Nephron (organoid): ENCODE results near the gene UNC119.
A peak's percentile ranks its signal among the peaks of the same experiment; 100 is the strongest.

ENCODE experiments used
- H3K27ac Mint-ChIP-seq, 3 experiments: 2 replicates each; pipeline ENCODE4 v1.8.0; 2020; ENCODE audit warnings: mixed read lengths in 3 of 3, mild to moderate bottlenecking in 2 of 3, moderate library complexity in 1 of 3
- H3K27me3 Mint-ChIP-seq: 2 replicates; pipeline ENCODE4 v1.8.0; 2021; ENCODE audit warnings: low read depth, mild to moderate bottlenecking, moderate library complexity, mixed read lengths
- H3K36me3 Mint-ChIP-seq: 2 replicates; pipeline ENCODE4 v1.8.0; 2020; ENCODE audit warnings: low read depth, mixed read lengths
- H3K4me1 Mint-ChIP-seq: 2 replicates; pipeline ENCODE4 v1.8.0; 2020; ENCODE audit warnings: mixed read lengths
- H3K4me3 Mint-ChIP-seq, 3 experiments: 2 replicates each; pipeline ENCODE4 v1.8.0; 2020; ENCODE audit warnings: mild to moderate bottlenecking in 3 of 3, mixed read lengths in 3 of 3, moderate library complexity in 2 of 3
- H3K9me3 Mint-ChIP-seq: 2 replicates; pipeline ENCODE4 v1.8.0; 2020; ENCODE audit warnings: mixed read lengths
- CTCF ChIP-seq, 3 experiments: fragments of 200-600 bp; sonication (generic); IDR thresholded peaks; one replicate each; pipeline ENCODE4 v1.5.0; 2021; ENCODE audit warnings: antibody characterized with exemption in 3 of 3; ENCODE audit not compliant: unreplicated experiment in 3 of 3

Gene UNC119

GRCh38 chr17:28573966-28574480 lies 21.6 kb upstream of the UNC119 start:
- no peaks in the 10 kb centered on the region for H3K9me3 Mint-ChIP-seq
- no peaks in the 10 kb centered on the region for H3K27me3 Mint-ChIP-seq
- peaks cover 10% of the 10 kb centered on the region for H3K36me3 Mint-ChIP-seq
- peaks cover 27% of the 10 kb centered on the region for H3K4me1 Mint-ChIP-seq
- H3K27ac Mint-ChIP-seq, result no peak overlapping the region
- no peak for TF ChIP-seq CTCF (IDR thresholded peaks at IDR 0.05; ENCODE audit: unreplicated experiment in 3 of 3)
- peak overlapping the region; percentile 30 to 50 (median 32) for H3K4me3 Mint-ChIP-seq

GRCh38 chr17:28573521-28573920 lies 21.1 kb upstream of the UNC119 start:
- H3K36me3 Mint-ChIP-seq, result peaks cover 11% of the 10 kb centered on the region
- no peak overlapping the region for H3K27ac Mint-ChIP-seq
- peaks cover 27% of the 10 kb centered on the region for H3K4me1 Mint-ChIP-seq
- H3K4me3 Mint-ChIP-seq, result no peak overlapping the region
- no peak for TF ChIP-seq CTCF (IDR thresholded peaks at IDR 0.05; ENCODE audit: unreplicated experiment in 3 of 3)
- H3K27me3 Mint-ChIP-seq, result no peaks in the 10 kb centered on the region
- H3K9me3 Mint-ChIP-seq, result no peaks in the 10 kb centered on the region

- Mint-ChIP-seq H3K27ac (no peak overlapping the region), H3K4me3 (peak overlapping the region in 2 of 3 experiments; percentile 14 to 94), H3K9me3 (no peaks in the 10 kb centered on the region), H3K27me3 (no peaks in the 10 kb centered on the region), H3K36me3 (peaks cover 13% of the 10 kb centered on the region), H3K4me1 (peaks cover 27% of the 10 kb centered on the region)
- no peak for TF ChIP-seq CTCF (IDR thresholded peaks at IDR 0.05; ENCODE audit: unreplicated experiment in 3 of 3)
These were observed 20.6 kb upstream of the UNC119 start for GRCh38 chr17:28573040-28573380.

- Mint-ChIP-seq H3K27ac (no peak overlapping the region), H3K27me3 (no peaks in the 10 kb centered on the region), H3K9me3 (no peaks in the 10 kb centered on the region), H3K36me3 (peaks cover 17% of the 10 kb centered on the region), H3K4me1 (peaks cover 27% of the 10 kb centered on the region), H3K4me3 (peak overlapping the region; percentile 94 to 99 (median 97))
- no peak for TF ChIP-seq CTCF (IDR thresholded peaks at IDR 0.05; ENCODE audit: unreplicated experiment in 3 of 3)
These were observed 20.0 kb upstream of the UNC119 start for GRCh38 chr17:28572259-28573039.

GRCh38 chr17:28571361-28572122 lies 19.1 kb upstream of the UNC119 start, which contains the start of gene PIGS:
Gene PIGS (minus strand): TSS chr17:28571524. CDS start chr17:28571496, 28 bp downstream.
- H3K4me1 Mint-ChIP-seq, result peaks cover 27% of the 10 kb centered on the region
- H3K27ac Mint-ChIP-seq, result peak within 1 kb of the TSS; percentile 45 to 73 (median 66)
- no peaks in the 10 kb centered on the region for H3K9me3 Mint-ChIP-seq
- TF ChIP-seq CTCF (IDR thresholded peaks at IDR 0.05; ENCODE audit: unreplicated experiment in 3 of 3), result no peak
- peaks cover 18% of the 10 kb centered on the region for H3K36me3 Mint-ChIP-seq
- H3K4me3 Mint-ChIP-seq, result peak within 1 kb of the TSS; percentile 94 to 99 (median 97)
- H3K27me3 Mint-ChIP-seq, result no peaks in the 10 kb centered on the region
